GM21723 (cell line): Measurements from ENCODE around the gene GDPD1.
A peak's percentile ranks its signal among the peaks of the same experiment; 100 is the strongest.
"Not testable (repeated sequence)": the region's sequence is repeated elsewhere in the genome, so short reads cannot be mapped to it uniquely, and the experiment has no call there.

Experiments
- ATAC-seq: cut with Tn5 transposase; IDR thresholded peaks from one replicate; pipeline ENCODE4 v1.9.1; 2021; ENCODE audit warnings: mild to moderate bottlenecking, moderate library complexity; ENCODE audit not compliant: unreplicated experiment

Gene GDPD1

DNA sequence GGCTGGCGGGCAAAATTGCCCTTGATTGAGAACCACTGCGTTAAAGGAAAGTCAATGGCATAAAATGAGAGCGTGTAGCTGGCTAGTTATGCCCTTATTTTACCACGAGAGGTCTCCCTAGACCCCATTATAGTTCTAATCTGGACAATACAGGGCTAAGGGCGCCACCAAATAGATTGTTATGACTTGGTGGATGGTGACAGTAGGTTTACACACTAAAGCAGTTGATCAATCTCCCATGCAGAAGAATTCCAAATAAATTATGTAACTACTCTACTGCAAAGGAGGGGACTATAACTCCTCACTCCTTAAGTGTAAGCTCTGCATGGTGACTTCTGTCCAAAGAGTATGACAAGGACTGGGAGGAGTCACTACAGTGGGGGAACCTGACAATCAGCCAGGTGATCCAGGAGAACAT lies 90.7 kb downstream of the GDPD1 start:
- peak; percentile 63 for ATAC-seq

DNA sequence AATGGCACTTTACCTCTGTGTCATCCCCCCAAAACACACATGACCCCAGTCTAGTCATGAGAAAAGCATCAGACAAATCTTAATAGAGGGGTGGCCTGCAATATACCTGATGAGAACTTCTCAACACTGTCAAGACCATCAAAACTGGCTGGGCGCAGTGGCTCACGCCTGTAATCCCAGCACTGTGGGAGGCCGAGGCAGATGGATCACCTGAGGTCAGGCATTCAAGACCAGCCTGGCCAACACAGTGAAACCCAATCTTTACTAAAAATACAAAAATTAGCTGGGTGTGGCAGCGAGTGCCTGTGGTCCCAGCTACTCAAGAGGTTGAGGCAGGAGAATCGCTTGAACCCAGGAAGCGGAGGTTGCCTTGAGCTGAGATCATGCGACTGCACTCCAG lies 91.2 kb downstream of the GDPD1 start:
- ATAC-seq, result not testable (repeated sequence)

DNA sequence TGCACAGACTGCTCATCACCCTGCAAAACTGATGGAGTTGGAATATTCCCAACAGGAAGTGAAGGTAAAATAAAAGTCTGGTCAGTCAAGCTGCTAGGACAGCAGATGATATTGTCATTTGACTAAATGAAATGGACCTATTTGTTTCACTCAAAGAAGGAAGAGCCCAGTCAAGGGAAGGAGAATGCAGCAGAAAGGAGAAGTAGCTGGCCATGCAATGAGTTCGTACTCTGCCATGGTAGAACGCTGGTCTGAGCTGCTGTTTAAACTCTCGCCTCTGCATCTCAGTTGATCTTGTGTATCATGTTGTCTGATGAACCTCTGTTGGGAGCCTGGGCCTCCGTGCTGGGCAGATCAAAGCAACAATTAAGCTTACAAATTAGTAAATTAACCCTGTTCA lies 95.6 kb downstream of the GDPD1 start:
- ATAC-seq, result no peak
